ENCODE data around the gene PLXNA4.
A peak's percentile ranks its signal among the peaks of the same experiment; 100 is the strongest.

The PLXNA4 gene

GRCh38 chr7:132319481-132319880, 256.8 kb downstream of the PLXNA4 start:
- TF ChIP-seq CTCF (IDR thresholded peaks at IDR 0.05): no peak

- TF ChIP-seq CTCF (IDR thresholded peaks at IDR 0.05): peak; percentile 84
Measured at GRCh38 chr7:132318352-132319318, 257.6 kb downstream of the PLXNA4 start.

GRCh38 chr7:132317701-132318351, 258.4 kb downstream of the PLXNA4 start:
- no peak for TF ChIP-seq CTCF (IDR thresholded peaks at IDR 0.05)

- TF ChIP-seq CTCF (IDR thresholded peaks at IDR 0.05): no peak
Measured at GRCh38 chr7:132312531-132313055, 263.7 kb downstream of the PLXNA4 start.

GRCh38 chr7:132311733-132312132, 264.5 kb downstream of the PLXNA4 start:
- TF ChIP-seq CTCF (IDR thresholded peaks at IDR 0.05): no peak

- TF ChIP-seq CTCF (IDR thresholded peaks at IDR 0.05): no peak
Measured at GRCh38 chr7:132309102-132309805, 267.0 kb downstream of the PLXNA4 start.

GRCh38 chr7:132307465-132307864, 268.8 kb downstream of the PLXNA4 start:
- no peak for TF ChIP-seq CTCF (IDR thresholded peaks at IDR 0.05)

Data from LNCAP (cell line).